NCI-H1105 treated with DMSO at 0.1 percent for 48 hours (cell line): ENCODE results near the gene TMPRSS9.
"Not testable (repeated sequence)": the region's sequence is repeated elsewhere in the genome, so short reads cannot be mapped to it uniquely, and the experiment has no call there.

Experiments used
- DNase-seq: peaks from one replicate; lab custom pipeline; 2025; lab: John Stamatoyannopoulos, UW

TMPRSS9 gene

DNA sequence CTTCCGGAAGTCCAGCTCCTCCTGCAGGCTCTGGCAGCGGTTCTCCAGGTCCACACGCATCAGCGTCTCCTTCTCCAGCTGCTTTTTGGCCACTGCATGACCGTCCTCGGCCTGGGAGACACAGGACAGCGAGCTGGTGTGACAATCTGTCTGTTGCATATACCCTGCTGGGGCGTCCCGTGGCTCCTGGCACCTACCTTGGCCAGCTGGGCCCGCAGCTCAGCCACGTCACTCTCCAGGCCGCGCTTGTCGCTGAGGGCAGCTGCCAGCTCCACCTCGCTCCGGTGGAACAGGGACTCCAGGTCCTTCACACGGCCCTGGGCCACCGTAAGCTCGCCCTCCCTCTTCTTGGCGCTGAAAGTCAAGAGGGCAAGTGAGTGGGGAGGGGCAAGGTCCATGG, 78.1 kb downstream of the TMPRSS9 start:
- DNase-seq, result no peak

DNA sequence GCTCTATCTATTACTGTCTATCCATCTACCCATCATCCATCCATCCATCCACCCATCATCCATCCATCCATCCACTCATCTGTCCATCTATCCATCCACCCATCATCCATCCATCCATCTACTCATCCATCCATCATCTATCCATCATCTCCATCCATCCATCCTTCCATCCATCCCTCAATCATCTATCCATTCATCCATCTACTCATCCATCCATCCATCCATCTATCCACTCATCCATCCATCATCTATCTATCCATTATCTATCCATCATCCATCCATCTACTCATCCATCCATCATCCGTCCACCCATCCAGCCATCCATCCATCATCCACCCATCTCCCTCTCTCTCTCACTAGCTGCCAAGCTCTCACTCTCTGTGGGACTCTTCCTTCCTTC, 80.5 kb downstream of the TMPRSS9 start:
- DNase-seq, result no peak

DNA sequence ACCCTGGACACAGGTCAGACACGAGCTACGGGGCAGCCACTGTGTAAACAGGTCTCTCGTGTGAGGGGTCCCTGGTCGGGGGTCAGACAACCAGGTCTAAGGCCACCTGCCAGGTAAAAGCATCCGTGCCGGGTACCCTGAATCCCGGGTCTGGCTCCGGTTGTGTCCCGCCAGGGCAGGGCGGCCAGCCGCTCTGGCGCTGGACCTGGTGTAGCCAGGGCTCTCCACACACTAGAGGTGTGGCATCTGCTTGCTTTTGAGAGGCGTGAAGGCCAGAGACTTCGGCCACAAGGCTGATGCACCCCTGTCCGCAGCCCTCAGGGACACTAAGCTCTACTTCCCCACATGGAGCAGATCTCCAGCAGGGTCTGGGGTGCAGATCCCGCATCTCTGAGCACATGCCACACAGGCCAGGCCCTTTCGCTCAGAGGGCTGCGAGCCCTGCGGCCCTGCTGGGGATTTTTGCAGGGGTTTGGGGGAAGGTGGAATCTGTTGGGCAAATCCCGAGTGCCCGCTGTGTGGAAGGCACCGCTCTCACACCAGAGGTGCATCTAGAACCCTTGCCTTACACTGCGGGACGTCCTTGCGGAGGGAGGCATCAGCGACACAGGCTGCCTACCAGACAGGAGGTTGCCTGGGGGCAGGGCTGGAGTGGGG, 81.2 kb downstream of the TMPRSS9 start:
- DNase-seq, result no peak

- no peak for DNase-seq
These were observed 83.2 kb downstream of the TMPRSS9 start for GRCh38 chr19:2443116-2443784.

DNA sequence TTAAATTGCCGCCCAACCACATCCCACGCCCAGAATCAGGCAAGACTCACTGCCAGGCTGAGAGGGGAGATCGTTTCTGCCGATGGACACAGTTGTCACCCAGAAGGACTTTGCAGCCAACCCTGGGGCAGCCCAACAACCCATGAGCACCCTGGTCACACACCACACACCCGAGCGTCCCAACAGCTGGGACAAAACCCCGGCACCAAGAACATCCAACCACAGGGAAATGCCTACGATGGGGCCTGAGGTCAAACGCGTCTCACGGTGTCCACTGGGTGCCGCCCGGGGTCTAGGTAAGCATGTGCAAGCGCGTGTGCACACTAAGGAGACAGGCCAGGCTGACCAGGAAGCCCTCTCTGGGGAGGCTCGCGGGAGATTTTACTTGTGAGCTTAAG, 83.7 kb downstream of the TMPRSS9 start:
- DNase-seq, result no peak

GRCh38 chr19:2444251-2445002, 84.4 kb downstream of the TMPRSS9 start:
- no peak for DNase-seq

GRCh38 chr19:2446381-2446780, 86.3 kb downstream of the TMPRSS9 start:
- no peak for DNase-seq

DNA sequence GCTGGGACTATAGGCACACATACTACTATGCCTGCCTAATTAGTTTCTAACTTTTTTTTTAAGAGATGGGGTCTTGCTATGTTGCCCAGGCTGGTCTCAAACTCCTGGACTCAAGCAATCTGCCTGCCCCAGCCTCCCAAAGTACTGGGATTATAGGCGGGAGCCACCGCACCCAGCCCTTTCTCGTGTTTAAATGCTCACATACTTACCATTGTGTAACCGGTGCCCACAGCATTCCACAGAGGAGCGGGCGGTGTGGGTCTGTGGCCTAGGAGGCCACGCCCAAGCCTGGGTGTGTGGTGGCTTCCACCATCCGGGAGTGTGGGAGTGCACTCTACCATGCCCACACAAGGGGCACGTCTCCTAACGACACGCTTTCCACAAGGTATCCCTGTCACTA, 89.0 kb downstream of the TMPRSS9 start:
- DNase-seq, result no peak

GRCh38 chr19:2451138-2451537, 91.1 kb downstream of the TMPRSS9 start:
- DNase-seq, result no peak

- DNase-seq, result no peak
These were observed 91.7 kb downstream of the TMPRSS9 start for GRCh38 chr19:2451741-2452140.

GRCh38 chr19:2453431-2454025, 93.5 kb downstream of the TMPRSS9 start:
- DNase-seq, result no peak

GRCh38 chr19:2454199-2454961, 94.3 kb downstream of the TMPRSS9 start:
- no peak for DNase-seq

DNA sequence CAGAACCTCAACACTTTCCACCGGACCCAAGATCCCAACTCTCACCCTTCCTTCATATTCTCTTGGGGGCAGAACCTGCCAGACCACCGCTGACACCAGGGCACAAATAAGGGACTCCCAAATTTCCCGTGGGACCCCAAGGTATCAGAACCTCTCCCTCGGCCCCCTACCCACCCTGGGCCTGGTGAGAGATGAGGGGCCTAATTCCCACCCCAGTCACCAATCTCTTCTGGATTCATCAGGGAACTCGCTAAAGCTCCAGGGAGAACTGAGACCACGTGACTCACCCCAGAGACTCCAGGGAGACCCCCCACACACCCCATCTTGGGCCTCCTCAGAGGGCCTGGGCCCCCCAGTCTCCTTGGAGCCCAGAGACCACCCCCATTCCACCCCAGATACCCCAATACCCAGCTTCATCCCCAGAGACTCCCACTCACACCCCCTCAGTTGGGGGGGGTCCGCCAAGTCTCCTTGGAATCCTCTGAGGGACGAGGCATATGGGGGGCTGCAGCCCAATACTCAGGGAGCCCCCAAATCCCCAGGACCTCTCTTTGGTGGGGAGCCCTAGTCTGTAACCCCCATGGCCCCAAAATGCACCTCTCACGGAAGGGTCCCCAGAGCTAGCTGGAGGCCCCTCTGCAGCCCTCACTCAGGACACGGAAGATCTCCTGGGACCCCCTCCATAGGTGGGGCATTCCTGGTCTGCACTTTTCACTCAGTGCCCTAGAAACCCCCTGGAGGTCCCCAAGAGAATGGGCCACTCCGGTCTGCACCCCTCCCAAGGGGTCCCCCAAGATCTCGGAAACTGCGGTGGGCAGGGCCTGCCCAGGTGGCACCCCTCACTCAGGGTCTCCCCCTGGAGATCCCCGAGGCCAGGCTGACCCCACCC, 95.1 kb downstream of the TMPRSS9 start:
- DNase-seq, result no peak

- DNase-seq, result no peak
These were observed 95.9 kb downstream of the TMPRSS9 start for GRCh38 chr19:2455851-2456570.

DNA sequence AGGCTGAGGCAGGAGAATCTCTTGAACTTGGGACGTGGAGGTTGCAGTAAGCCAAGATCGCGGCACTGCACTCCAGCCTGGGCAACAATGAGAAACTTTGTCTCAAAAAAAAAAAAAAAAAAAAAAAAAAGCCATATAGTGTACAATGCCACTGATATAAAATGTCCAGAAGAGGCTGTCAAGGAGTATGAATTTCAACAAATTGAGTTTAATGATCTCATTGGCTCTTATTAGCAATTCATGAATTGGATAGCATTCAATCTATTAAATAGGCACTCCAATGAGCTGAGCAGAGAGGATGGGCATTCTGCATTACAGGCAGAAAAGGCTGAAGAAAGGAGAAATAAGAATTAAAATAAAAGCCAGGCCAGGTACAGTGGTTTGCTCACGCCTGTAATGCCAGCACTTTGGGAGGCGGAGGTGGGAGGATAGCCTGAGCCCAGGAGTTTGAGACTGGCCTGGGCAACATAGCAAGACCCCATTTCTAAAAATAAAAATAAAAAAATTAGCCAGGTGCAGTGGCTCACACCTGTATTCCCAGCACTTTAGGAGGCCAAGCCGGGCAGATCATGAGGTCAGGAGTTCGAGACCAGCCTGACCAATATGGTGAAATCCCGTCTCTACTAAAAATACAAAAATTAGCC, 97.5 kb downstream of the TMPRSS9 start:
- no peak for DNase-seq

DNA sequence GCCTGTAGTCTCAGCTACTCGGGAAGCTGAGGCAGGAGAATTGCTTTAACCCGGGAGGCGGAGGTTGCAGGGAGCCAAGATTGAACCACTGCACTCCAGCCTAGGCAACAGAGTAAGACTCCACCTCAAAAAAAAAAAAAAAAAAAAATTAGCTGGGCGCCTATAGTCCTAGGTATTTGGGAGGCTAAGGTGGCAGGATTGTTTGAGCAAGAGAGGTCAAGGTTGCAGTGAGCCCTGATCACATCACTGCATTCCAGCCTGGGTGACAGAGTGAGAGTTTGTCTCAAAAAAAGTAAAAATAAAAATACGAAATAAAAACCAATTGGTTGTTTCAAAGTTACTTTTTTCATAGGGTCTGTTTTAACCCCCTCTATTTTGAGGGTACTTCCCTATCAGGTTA, 98.0 kb downstream of the TMPRSS9 start:
- DNase-seq, result no peak

GRCh38 chr19:2458776-2459175, 98.7 kb downstream of the TMPRSS9 start:
- DNase-seq, result not testable (repeated sequence)

GRCh38 chr19:2460245-2460644, 100.2 kb downstream of the TMPRSS9 start:
- no peak for DNase-seq

GRCh38 chr19:2461751-2462634, 101.9 kb downstream of the TMPRSS9 start:
- peak; percentile 17 for DNase-seq
